Mesodermal cell (in vitro differentiated cells): ENCODE measurements around the gene BLVRB.

ENCODE experiments used
- H3K27ac ChIP-seq: 2 replicates; pipeline ENCODE4 v1.7.0; 2013; ENCODE audit warnings: mild to moderate bottlenecking, low read depth, low read length, moderate library complexity; ENCODE audit not compliant: severe bottlenecking
- H3K36me3 ChIP-seq: 2 replicates; pipeline ENCODE4 v1.7.1; 2013; ENCODE audit warnings: mild to moderate bottlenecking, low read length, moderate library complexity; ENCODE audit not compliant: control insufficient read depth, insufficient read depth
- H3K4me1 ChIP-seq: one replicate; pipeline ENCODE4 v1.7.1; 2013; ENCODE audit warnings: mild to moderate bottlenecking, low read length; ENCODE audit not compliant: insufficient read depth, control insufficient read depth, poor library complexity, severe bottlenecking
- H3K4me3 ChIP-seq: 2 replicates; pipeline ENCODE4 v1.7.0; 2013; ENCODE audit warnings: low read length, control low read depth, mild to moderate bottlenecking; ENCODE audit not compliant: insufficient read depth, poor library complexity, severe bottlenecking; ENCODE audit errors: extremely low read depth
- H3K9me3 ChIP-seq: 2 replicates; pipeline ENCODE4 v1.7.1; 2013; ENCODE audit warnings: mild to moderate bottlenecking, low read length, moderate library complexity; ENCODE audit not compliant: control insufficient read depth
- WGBS, 2 experiments: methylation state at CpG; one replicate each; pipeline ENCODE4 v1.1.5; 2013; ENCODE audit warnings: missing lambda C conversion rate in 2 of 2; ENCODE audit not compliant: insufficient coverage in 2 of 2; 5-methylcytosine and 5-hydroxymethylcytosine counted together

BLVRB gene

DNA sequence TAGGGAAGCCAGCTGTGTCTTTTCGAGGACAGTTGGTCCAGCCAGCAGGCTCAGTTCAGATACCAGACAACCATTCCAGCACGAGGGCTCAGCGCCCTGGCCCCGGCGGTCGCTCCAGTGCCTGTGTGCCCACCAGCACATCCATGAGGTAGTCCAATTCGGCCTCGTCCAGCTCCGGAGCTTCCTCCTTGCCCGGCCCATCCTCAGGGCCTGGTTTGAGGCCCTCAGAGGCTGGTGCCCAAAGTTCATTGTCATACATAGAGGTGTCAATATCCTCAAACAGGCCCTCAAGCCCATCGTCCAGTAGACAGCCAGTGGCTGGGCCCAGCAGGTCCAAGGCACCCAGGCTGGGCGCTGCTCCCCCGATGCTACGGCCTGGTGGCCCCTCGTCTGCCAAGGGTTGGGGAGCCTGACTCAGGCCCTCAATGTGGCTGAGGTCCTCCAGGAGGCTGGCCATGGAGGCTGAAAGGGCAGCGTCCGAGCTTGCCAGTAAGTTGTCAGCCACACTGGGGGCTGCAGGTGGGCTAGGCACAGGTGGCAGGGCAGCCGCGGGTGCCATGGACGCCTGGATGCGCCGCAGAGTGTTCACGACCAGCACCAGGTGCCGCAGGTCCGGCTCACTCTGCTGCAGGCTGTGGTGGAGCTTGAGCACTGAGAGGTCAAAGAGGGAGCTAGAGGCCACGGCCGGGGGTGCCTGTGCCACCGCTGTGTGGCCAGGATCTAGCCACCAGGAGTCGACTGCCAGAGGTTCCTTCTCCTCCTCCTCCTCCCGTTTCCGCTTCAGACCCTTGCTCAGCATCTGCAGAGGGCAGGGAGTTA is 42.6 kb downstream of the BLVRB start:
- Histone ChIP-seq H3K4me3 (no peak overlapping the region), H3K9me3 (no peaks in the 10 kb centered on the region), H3K36me3 (peaks cover 21% of the 10 kb centered on the region), H3K27ac (peak overlapping the region; percentile 98), H3K4me1 (peaks cover 24% of the 10 kb centered on the region)
- 94 to 96% methylated on average over 19 to 25 of the region's 31 CpGs for WGBS, 2 experiments

DNA sequence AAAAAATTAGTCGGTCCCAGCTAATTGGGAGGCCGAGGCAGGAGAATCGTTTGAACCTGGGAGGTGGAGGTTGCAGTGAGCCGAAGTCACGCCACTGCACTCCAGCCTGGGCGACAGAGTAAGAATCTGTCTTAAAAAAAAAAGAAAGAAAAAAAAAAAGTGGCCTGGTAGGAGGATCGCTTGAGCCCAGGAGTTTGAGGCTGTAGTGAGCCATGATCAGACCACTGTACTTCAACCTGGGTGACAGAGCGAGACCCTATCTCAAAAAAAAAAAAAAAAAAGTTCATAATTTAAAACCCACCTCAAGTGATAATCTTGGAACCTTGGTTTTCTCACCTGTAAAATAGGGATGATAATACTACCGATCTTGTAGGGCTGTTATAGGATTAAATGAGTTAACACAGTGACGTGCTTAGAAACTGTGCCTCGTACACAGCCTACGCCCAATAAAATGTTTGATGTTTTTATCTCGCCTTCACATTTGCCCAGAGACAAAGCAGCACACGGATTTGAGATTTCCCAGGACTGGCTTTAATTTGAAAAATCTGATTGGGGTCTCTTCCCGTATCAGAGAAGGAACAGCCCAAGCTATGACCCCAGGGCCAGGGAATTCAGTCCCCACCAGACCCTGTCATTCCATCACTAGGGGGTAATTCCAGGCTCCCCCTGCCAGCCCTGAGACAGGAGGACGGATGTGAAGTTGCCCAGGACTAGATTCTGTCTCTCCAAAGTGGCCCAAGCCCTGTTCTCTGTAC is 43.4 kb downstream of the BLVRB start:
- WGBS, 2 experiments = 90 to 91% methylated on average over 13 of the region's 16 CpGs
- Histone ChIP-seq H3K27ac (peak overlapping the region; percentile 98), H3K4me1 (peaks cover 32% of the 10 kb centered on the region), H3K36me3 (peaks cover 21% of the 10 kb centered on the region), H3K9me3 (no peaks in the 10 kb centered on the region), H3K4me3 (no peak overlapping the region)

DNA sequence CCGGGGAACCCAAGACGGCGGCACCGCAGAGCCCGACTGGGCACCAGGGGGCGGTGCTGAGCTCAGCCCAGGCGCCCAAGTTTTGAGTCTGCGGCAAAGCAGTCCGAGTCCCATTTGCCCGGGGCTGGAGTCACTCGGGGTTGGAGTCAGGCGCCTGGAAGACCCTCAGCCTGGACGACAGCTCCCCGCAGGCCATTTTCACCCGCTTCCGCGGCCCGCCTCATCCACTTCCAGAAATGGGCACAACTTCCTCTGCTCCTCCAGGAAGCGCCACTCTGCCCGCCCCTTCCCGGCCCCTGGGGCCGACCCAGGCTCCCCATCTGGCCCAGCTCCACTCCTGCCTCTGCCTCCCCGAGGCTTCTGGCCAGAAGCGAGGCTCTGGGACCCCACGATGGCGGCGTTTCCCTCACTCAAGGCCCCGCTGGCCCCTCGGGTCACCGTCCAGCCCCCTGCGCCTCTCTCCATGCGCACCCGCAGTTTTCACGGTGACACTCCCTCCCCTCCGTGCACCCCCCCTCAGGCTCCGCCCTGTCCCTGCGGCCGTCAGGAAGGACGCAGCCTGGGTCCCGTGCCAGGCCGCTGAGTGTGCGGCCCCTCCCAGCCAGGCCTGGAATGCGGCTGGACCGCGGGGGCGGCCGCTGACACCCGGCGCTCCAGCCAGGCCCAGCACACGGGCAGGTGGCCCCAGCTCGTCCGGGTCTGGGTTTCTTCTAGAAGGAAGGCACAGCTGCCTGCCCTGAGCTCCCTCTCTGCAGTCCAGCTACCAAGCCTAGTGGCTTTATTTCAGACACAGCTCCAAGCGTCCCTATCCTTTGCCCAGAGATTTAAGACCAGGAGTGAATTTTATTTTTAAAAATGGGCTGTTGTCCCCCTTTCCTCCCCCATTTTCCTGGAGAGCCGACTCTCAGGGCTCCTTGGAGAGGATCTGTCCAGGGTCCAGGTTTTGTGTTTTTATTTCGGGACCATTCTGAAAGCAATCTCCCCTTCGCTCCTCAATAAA is 44.5 kb downstream of the BLVRB start:
- Histone ChIP-seq H3K4me1 (peaks cover 35% of the 10 kb centered on the region), H3K36me3 (peaks cover 21% of the 10 kb centered on the region), H3K9me3 (no peaks in the 10 kb centered on the region), H3K4me3 (peak overlapping the region; percentile 46), H3K27ac (peak overlapping the region; percentile 98)
- 1 to 4% methylated on average over 52 to 55 of the region's 56 CpGs for WGBS, 2 experiments

DNA sequence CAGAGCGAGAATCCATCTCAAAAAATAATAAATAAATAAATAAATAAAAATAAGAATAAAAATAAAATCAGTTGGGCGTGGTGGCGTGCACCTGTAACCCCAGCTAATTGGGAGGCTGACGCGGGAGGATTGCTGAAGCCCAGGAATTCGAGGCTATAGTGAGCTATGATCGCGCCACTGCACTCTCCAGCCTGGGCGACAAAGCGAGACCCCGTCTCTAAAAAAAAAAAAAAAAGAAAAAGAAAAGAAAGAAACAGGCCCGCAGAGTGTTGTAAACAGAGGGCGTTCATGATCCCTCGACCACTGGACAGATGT is 45.1 kb downstream of the BLVRB start:
- Histone ChIP-seq H3K9me3 (no peaks in the 10 kb centered on the region), H3K36me3 (peaks cover 21% of the 10 kb centered on the region), H3K27ac (peak overlapping the region; percentile 98), H3K4me3 (peak overlapping the region; percentile 46), H3K4me1 (peaks cover 35% of the 10 kb centered on the region)
- WGBS, 2 experiments = 60 to 68% methylated on average over 13 of the region's 14 CpGs

DNA sequence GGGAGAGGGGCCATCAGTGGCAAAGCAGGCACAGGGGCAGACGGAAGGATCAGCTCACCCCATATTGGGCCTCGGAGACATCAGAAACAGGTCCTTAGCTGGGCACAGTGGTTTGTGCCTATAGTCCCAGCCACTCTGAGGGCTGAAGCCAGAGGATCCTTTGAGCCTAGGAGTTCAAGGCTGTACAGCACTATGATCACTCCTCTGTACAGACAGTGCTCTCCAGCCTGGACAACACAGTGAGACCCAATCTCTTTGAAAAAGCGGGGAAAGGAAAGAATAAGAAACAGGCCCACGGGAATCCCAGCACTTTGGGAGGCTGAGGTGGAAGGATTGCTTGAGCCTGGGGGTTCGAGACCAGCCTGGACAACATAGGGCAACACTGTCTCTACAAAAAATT is 45.8 kb downstream of the BLVRB start:
- 92 to 99% methylated on average over 5 of the region's 5 CpGs for WGBS, 2 experiments
- peaks cover 36% of the 10 kb centered on the region for H3K4me1 ChIP-seq

DNA sequence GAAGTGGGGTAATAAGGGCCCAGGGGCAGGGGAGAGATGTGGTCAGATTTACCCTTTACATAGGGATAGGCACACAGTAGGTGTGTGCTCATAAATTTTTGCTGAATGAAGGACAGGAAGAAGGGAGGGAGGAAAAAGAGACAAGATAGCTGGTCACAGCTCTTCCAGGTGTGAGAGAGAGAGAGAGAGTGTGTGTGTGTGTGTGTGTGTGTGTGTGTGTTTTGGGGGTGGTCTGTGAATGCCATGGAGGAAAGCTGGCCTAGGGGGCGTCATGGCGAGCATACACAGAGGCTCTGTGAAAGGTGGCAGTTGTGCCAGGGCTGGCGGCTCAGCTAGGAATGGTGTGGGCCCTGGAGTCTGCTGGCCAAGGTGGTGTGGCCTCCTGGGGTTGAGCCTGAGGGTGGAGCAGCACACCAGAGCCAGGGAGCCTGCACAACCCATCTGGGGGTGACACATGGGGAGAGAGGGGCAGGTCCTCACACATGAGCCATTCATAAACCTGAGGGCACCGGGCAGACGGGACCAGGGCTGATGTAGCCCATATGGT is 46.4 kb downstream of the BLVRB start:
- H3K9me3 ChIP-seq = no peaks in the 10 kb centered on the region
- peaks cover 40% of the 10 kb centered on the region for H3K4me1 ChIP-seq
- no peak overlapping the region for H3K4me3 ChIP-seq
- H3K36me3 ChIP-seq = peaks cover 21% of the 10 kb centered on the region
- WGBS, 2 experiments = 84 to 98% methylated on average over 5 of the region's 5 CpGs
- no peak overlapping the region for H3K27ac ChIP-seq

More for the DNA sequence above, 45.8 kb downstream of the BLVRB start:
- H3K36me3 ChIP-seq = peaks cover 21% of the 10 kb centered on the region
- H3K9me3 ChIP-seq = no peaks in the 10 kb centered on the region
- H3K4me3 ChIP-seq = no peak overlapping the region
- H3K27ac ChIP-seq = no peak overlapping the region

DNA sequence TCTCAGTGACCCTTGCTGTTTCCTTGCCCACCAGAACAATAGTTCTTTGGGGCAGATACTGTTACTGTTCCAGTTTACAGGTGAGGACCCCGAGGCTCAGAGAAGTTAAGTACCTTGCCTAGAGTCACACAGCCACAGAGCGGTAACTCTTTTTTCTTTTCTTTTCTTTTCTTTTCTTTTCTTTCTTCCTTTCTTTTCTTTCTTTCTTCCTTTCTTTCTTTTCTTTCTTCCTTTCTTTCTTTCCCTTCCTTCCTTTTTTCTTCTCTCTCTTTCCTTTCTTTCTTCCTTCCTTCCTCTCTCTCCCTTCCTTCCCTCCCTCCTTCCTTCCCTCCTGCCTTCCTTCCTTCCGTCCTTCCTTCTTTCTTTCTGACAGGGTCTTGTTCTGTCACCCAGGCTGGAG is 47.5 kb downstream of the BLVRB start:
- Histone ChIP-seq H3K4me3 (no peak overlapping the region), H3K27ac (peak overlapping the region; percentile 71), H3K36me3 (peaks cover 14% of the 10 kb centered on the region), H3K9me3 (no peaks in the 10 kb centered on the region), H3K4me1 (peaks cover 40% of the 10 kb centered on the region)
- WGBS, 2 experiments = 95 to 96% methylated on average over 3 of the region's 3 CpGs

DNA sequence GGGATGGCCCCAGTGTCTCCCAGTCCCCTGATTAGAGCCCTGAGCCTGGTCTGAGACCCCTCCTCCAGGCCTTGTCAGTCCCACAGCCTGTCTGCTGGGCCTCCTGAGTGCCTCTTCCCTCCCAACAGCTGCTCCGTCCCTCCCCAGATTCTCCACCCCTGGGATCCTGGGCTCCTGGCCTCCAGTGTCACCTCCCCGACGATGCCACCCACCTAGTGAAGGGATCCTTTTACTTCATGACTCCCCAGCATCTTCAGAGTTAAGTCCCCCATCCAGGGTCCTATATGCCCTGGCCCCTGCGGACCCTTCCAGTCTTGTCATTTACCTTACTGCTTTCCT is 47.9 kb downstream of the BLVRB start:
- peaks cover 36% of the 10 kb centered on the region for H3K4me1 ChIP-seq
- 87 to 90% methylated on average over 3 to 4 of the region's 4 CpGs for WGBS, 2 experiments
- peaks cover 10% of the 10 kb centered on the region for H3K36me3 ChIP-seq
- H3K27ac ChIP-seq = peak overlapping the region; percentile 71
- H3K9me3 ChIP-seq = no peaks in the 10 kb centered on the region
- H3K4me3 ChIP-seq = no peak overlapping the region

DNA sequence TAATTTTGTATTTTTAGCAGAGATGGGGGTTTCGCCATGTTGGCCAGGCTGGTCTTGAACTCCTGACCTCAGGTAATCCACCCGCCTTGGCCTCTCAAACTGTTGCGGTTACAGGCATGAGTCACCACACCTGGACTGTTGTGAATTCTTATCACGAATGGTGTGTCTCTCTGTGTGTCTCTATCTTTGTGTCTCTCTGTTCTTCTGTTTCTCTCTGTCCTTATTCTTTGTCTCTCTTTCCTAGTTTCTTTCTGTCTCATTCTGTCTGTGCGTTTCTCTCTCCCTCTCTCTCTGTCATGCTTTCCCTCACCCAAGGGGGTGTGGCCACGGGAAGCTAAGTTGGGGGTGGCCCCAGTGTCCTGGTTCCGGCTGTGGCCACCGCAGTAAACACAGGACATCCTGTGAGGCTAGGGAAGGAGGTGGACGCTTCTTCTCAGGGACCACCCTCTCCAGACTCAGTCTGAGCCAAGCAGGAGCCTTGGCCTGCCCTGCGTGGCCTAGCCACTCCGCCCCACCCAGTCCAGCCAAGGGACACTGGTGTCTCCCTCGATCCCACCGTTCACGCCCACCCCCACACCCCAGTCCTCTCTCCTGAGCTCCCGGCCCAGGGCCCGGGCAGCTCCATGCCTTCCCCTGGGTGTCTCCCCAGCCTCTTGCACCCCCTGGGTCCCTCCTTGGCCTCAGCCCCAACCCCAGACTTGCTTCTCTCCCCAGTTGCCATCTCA is 48.5 kb downstream of the BLVRB start:
- H3K9me3 ChIP-seq = no peaks in the 10 kb centered on the region
- peaks cover 5% of the 10 kb centered on the region for H3K36me3 ChIP-seq

DNA sequence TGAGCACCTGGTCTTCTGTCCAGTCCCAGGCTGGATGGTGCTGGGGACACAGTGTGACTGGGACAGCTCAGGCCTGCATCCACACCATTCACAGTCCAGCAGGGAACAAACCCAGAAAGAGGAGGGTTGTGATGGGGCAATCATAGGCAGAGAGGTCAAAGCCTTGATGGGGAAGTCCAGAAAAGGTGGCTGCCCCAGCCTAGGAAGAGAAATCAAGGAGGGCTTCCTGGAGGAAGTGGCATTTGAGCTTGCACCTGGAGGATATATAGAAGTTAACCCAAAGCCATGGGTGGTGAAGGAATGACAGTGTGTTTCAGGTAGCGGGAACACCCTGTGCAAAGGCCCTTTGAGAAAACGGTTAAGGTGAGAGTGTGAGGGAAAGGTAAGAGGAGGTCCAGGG is 49.8 kb downstream of the BLVRB start:
- H3K27ac ChIP-seq = no peak overlapping the region
- H3K9me3 ChIP-seq = no peaks in the 10 kb centered on the region
- H3K36me3 ChIP-seq = no peaks in the 10 kb centered on the region
- no peak overlapping the region for H3K4me3 ChIP-seq
- peaks cover 26% of the 10 kb centered on the region for H3K4me1 ChIP-seq
- 94 to 95% methylated on average over 2 of the region's 2 CpGs for WGBS, 2 experiments

More for the DNA sequence above, 48.5 kb downstream of the BLVRB start:
- WGBS, 2 experiments = 80 to 87% methylated on average over 11 to 12 of the region's 16 CpGs
- H3K4me1 ChIP-seq = peaks cover 30% of the 10 kb centered on the region
- no peak overlapping the region for H3K4me3 ChIP-seq
- H3K27ac ChIP-seq = peak overlapping the region; percentile 71
